GM15510 (cell line): ENCODE data around the gene UNC80.

Experiments used
- POLR2A ChIP-seq: IDR thresholded peaks from 3 replicates; pipeline ENCODE4 v1.6.1; 2011; ENCODE audit warnings: borderline replicate concordance; ENCODE audit not compliant: insufficient read length; ENCODE audit errors: extremely low read depth

UNC80 gene

DNA sequence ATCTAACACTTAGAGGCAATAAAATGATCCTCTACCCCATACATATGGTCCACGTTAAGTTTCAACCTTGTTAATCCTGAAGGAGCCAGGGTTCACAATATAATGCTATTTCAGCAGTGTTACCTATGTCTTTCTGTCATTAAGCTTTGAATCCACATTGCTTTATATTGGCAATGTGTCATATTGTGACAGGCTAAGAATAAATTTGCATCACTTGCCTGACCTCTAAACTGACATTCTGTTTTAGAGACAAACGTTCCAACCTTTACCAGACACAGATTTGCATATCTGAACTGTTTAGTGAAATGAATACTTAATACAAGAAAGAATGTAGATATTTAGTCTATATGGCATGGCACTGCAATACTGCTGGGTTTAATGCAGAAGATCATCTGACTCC lies 98.4 kb downstream of the UNC80 start:
- TF ChIP-seq POLR2A, result no peak

DNA sequence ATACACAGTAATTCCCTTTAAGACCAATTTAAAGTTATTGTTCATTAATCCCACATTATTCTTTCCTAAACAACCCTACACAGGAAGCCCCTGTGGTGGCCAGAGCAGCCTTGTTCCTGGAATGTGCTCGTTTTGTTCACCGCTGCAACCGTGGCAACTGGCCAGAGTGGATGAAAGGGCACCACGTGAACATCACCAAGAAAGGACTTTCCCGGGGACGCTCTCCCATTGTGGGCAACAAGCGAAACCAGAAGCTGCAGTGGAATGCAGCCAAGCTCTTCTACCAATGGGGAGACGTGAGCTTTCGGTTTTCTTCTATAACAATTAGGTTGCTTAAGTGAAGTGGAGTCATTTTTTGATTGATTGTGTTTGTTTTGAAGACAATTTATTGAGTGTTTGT lies 101.0 kb downstream of the UNC80 start:
- no peak for TF ChIP-seq POLR2A

GRCh38 chr2:209875270-209875669 lies 103.6 kb downstream of the UNC80 start:
- no peak for TF ChIP-seq POLR2A

DNA sequence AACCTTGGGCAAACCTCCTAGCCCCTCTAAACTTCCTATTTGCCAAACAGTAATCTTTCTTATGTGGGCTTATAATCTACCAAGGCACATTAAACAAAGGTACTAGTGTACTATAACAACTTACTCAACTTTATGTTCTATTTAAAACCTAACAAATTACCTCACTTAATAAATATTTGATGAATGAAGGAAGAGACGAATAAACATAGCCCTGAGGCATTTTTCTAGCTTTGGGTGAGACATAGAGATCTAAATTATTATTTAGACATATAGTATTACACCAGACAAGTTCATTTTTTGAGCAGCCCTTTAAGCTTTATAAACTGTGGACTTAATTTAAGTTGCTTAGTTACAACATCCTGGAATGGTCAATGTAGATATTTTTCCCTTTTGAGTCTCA lies 104.6 kb downstream of the UNC80 start:
- TF ChIP-seq POLR2A, result no peak

- TF ChIP-seq POLR2A, result no peak
Measured at GRCh38 chr2:209878701-209879100, 107.1 kb downstream of the UNC80 start.

GRCh38 chr2:209900638-209901037 lies 129.0 kb downstream of the UNC80 start:
- TF ChIP-seq POLR2A, result no peak

- TF ChIP-seq POLR2A, result no peak
Measured at GRCh38 chr2:209901172-209901571, 129.5 kb downstream of the UNC80 start.

GRCh38 chr2:209905691-209906090 lies 134.1 kb downstream of the UNC80 start:
- TF ChIP-seq POLR2A, result no peak

DNA sequence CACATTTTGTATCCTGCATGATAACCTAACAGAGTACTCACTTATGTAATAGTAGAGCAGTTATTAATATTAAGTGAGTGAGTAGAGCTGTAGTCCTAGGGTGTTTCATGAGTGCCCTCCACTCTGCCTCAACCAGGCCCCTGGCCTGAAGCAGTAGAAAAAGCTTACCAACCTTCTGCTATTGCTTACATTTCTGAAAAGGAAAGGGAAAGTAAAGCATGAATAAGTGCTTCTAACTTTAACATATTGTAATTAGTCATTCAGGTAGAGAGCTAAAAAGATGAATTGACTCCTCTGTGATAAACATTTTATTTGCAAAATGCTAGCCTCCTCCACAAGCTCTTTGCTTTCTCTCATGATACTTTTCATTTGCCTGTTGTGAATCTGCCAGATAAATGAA lies 136.1 kb downstream of the UNC80 start:
- TF ChIP-seq POLR2A, result no peak

- TF ChIP-seq POLR2A, result no peak
Measured at GRCh38 chr2:209908511-209908910, 136.9 kb downstream of the UNC80 start.

DNA sequence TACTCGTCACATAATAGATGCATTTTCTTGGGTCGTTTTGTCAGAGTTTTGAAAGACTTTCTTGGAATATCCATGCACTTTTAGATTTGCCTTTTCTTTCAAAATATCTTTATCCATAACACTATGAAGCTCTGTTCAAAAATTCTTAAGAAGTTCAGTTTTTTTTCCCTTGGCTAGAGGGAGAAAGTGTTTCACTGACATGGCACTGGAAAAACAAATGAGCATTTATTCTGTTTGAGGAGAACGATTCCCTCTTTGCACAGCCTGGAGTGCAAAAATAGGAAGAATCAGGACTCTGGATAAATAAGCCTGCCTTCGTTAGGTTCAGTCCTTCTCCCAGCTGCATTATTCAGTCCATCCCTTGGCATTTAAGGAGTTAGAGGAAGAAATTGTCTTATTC lies 139.9 kb downstream of the UNC80 start:
- TF ChIP-seq POLR2A, result no peak

- TF ChIP-seq POLR2A, result no peak
Measured at GRCh38 chr2:209913786-209914345, 142.2 kb downstream of the UNC80 start.

GRCh38 chr2:209917154-209917771 lies 145.6 kb downstream of the UNC80 start:
- TF ChIP-seq POLR2A, result no peak

- TF ChIP-seq POLR2A, result no peak
Measured at GRCh38 chr2:209918251-209918650, 146.6 kb downstream of the UNC80 start.

DNA sequence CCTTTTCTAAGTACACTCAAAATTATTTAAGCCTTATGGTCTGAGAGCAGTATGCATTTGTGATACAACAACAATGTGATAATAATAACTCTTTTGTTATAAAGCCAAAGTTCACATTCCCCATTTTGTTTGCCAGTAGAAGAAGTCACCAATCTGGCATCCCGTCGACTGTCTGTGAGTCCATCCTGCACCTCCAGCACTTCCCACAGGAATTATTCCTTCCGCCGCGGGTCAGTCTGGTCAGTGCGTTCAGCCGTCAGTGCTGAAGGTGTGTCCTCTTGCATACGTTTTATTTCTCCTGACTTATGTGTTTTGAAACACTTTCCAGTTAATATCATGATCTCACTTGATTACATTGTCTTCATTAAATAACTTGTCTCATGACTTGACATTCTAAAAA lies 150.5 kb downstream of the UNC80 start:
- TF ChIP-seq POLR2A, result no peak

DNA sequence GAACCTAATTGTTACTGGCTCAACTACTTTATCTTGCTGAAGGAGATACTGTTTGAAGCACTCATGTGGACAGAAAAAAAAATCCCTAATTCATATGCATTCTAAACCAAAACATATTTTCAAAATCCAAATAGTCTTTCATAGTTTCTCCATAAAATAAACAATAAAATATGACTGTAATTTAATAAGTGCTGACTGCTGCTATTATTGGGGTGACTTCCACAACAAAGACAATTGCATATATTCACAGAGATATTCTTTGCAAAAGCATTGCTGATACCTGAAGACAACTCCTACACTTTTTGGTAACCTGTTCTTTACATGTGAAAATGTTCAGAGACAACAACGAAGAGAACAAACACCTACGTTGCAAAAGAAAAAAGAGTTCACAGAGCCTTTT lies 157.7 kb downstream of the UNC80 start:
- TF ChIP-seq POLR2A, result no peak
